Measurements from ENCODE around the gene SGSM1. TPM values are rescaled to one million over a fixed set of nuclear protein-coding genes. Genes with fewer than 3 reads are reported as not detected.
"Not testable (repeated sequence)": the region's sequence is repeated elsewhere in the genome, so short reads cannot be mapped to it uniquely, and the experiment has no call there.

The SGSM1 gene
- total and polyA plus RNA-seq, 10 donors = 0.16 to 1.3 (median 0.53) TPM

DNA sequence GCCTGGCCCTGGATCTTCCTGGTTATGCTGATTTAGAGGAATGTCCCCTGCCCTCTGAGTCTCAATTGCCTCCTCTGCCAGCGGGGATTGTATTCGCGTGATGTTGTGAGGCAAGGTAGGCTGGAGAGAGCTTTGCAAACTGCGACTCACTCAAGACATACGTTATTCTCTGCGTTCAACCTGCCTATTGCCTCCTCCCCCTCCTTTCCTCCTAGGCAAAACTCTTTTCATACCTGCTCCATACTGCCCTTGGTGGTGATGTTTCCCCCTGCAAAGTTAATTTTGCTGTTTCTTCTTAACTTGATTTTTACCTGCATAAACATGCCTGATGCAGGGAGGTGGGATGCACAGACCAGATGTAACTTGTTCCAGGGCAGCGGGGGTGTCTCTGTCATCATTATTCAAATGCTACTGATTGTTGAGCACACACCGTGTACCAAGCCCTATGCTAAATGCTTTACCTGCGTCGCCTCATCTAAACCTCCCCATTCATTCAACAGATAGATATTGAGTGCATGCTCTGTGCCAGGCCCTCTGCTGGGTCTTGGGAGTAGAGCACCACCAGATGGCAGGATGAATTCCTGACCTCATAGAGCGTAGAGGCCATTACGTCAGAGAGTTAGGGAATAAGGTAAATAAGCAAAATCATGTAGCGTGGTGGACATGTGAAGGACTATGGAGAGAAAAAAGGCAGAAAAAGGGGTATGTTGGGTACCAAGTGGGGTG lies 29.0 kb downstream of the SGSM1 start:
- Histone ChIP-seq H3K4me1 (no peaks in the 10 kb centered on the region), H3K27ac (no peak overlapping the region), H3K27me3 (replicated peaks in 1 of 7) (peaks cover 0 to 7% (median 0%) of the 10 kb centered on the region in 7 donors), H3K9me3 (peaks cover 0 to 8% (median 0%) of the 10 kb centered on the region in 8 donors), H3K4me3 (no peak overlapping the region), H3K36me3 (no peaks in the 10 kb centered on the region)
- intact Hi-C loops (cut with DNase I; ENCODE audit: low total_unique reads) = no loop called here
- WGBS, 5 donors = 64 to 77% (median 76%) methylated on average over 13 of the region's 13 CpGs
- TF ChIP-seq, protein P1, sequence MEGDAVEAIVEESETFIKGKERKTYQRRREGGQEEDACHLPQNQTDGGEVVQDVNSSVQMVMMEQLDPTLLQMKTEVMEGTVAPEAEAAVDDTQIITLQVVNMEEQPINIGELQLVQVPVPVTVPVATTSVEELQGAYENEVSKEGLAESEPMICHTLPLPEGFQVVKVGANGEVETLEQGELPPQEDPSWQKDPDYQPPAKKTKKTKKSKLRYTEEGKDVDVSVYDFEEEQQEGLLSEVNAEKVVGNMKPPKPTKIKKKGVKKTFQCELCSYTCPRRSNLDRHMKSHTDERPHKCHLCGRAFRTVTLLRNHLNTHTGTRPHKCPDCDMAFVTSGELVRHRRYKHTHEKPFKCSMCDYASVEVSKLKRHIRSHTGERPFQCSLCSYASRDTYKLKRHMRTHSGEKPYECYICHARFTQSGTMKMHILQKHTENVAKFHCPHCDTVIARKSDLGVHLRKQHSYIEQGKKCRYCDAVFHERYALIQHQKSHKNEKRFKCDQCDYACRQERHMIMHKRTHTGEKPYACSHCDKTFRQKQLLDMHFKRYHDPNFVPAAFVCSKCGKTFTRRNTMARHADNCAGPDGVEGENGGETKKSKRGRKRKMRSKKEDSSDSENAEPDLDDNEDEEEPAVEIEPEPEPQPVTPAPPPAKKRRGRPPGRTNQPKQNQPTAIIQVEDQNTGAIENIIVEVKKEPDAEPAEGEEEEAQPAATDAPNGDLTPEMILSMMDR (IDR thresholded peaks at IDR 0.05 in 8 of 11, conservative IDR thresholded peaks at IDR 0.05 in 3 of 11) = no peak
- no peak for TF ChIP-seq POLR2A (IDR thresholded peaks at IDR 0.05)
- no peak for TF ChIP-seq POLR2AphosphoS5 (IDR thresholded peaks at IDR 0.05)
- peak; percentile 10 for DNase-seq

DNA sequence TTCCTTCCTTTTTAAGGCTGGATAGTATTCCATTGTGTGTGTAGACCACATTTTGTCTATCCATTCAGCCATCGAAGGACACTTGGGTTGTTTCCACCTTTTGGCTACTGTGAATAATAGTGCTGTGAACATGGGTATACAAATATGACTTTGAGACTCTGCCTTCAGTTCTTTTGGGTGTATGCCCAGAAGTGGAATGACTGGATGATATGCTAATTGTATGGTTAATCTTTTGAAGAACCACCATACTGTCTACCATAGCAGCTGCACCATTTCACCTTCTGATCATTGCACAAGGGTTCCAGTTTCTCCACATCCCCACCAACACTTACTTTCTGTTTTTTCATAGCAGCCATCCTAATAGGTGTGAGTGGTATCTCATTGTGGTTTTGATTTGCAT lies 30.3 kb downstream of the SGSM1 start:
- intact Hi-C loops (cut with DNase I; ENCODE audit: low total_unique reads) = no loop called here
- H3K4me1 ChIP-seq = no peaks in the 10 kb centered on the region
- H3K9me3 ChIP-seq = peaks cover 0 to 8% (median 0%) of the 10 kb centered on the region in 8 donors
- H3K4me3 ChIP-seq = no peak overlapping the region
- no peak for DNase-seq
- no peak overlapping the region for H3K27ac ChIP-seq
- H3K36me3 ChIP-seq = no peaks in the 10 kb centered on the region
- TF ChIP-seq, protein P1 (IDR thresholded peaks at IDR 0.05 in 8 of 11, conservative IDR thresholded peaks at IDR 0.05 in 3 of 11) = no peak
- no peak for TF ChIP-seq POLR2A (IDR thresholded peaks at IDR 0.05)
- no peak for TF ChIP-seq POLR2AphosphoS5 (IDR thresholded peaks at IDR 0.05)
- 68 to 76% (median 73%) methylated on average over 1 of the region's 1 CpG for WGBS, 5 donors
- H3K27me3 ChIP-seq (replicated peaks in 1 of 7) = no peaks in the 10 kb centered on the region

DNA sequence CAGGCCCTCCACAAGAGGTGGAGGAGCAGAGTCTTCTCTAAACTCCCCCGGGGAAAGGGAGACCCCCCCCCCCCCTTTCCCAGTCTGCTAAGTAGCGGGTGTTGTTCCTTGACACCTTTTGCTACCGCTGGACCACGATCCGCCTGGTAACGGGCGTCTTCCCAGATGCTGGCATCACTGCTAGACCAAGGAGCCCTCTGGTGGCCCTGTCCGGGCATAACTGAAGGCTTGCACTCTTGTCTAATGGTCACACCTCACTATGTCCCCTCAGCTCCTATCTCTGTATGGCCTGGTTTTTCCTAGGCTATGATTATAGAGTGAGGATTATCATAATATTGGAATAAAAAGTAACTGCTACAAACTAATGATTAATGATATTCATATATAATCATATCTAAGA lies 31.5 kb downstream of the SGSM1 start:
- H3K27ac ChIP-seq; H3K9me3 ChIP-seq; H3K36me3 ChIP-seq; H3K4me3 ChIP-seq; H3K4me1 ChIP-seq; intact Hi-C loops (cut with DNase I; ENCODE audit: low total_unique reads); H3K27me3 ChIP-seq (replicated peaks in 1 of 7): not testable (repeated sequence)
- 57 to 93% (median 65%) methylated on average over 3 to 8 of the region's 8 CpGs for WGBS, 5 donors
- TF ChIP-seq, protein P1 (IDR thresholded peaks at IDR 0.05 in 8 of 11, conservative IDR thresholded peaks at IDR 0.05 in 3 of 11) = peak in 2 of 11 experiments; percentile 11 to 28
- DNase-seq = peak; percentile 15

DNA sequence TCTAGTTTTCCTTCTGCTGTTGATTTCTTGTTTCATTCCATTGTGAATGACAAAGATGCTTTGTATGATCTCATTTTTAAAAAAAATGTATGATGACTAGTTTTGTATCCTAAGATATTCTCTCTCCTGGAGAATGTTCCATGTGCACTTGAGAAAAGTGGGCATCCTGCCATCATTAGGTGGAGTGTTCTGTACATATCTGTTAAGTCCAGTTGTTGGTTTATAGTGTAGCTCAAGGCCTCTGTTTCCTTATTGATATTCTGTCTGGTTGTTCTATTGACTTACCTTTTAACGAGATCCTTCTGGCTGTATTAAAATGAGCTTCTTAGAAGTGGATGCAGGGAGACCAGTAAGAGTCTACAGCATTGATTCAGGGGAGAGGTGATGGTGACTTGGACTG lies 35.2 kb downstream of the SGSM1 start:
- H3K27ac ChIP-seq = no peak overlapping the region
- H3K9me3 ChIP-seq = peaks cover 0 to 8% (median 0%) of the 10 kb centered on the region in 8 donors
- WGBS, 5 donors = 57 to 89% (median 68%) methylated on average over 1 of the region's 1 CpG
- no peaks in the 10 kb centered on the region for H3K27me3 ChIP-seq (replicated peaks in 1 of 7)
- H3K36me3 ChIP-seq = no peaks in the 10 kb centered on the region
- H3K4me1 ChIP-seq = peaks cover 0 to 7% (median 0%) of the 10 kb centered on the region in 6 donors
- no peak for TF ChIP-seq POLR2A (IDR thresholded peaks at IDR 0.05)
- TF ChIP-seq, protein P1 (IDR thresholded peaks at IDR 0.05 in 8 of 11, conservative IDR thresholded peaks at IDR 0.05 in 3 of 11) = no peak
- TF ChIP-seq POLR2AphosphoS5 (IDR thresholded peaks at IDR 0.05) = no peak
- DNase-seq = no peak
- intact Hi-C loops (cut with DNase I; ENCODE audit: low total_unique reads) = no loop called here
- H3K4me3 ChIP-seq = no peak overlapping the region
